HEK293T (cell line): Measurements from ENCODE around the gene PHB1.

Source experiments
- ARNT ChIP-seq: fragments of 450-650 bp; IDR thresholded peaks from 2 replicates; pipeline ENCODE4 v1.6.1; 2017; ENCODE audit warnings: mild to moderate bottlenecking
- BHLHE40 ChIP-seq: fragments of 450-650 bp; IDR thresholded peaks from 2 replicates; pipeline ENCODE4 v1.6.1; 2016; ENCODE audit warnings: mild to moderate bottlenecking, moderate library complexity, borderline replicate concordance
- FOXA1 ChIP-seq: fragments of 450-650 bp; IDR thresholded peaks from 2 replicates; pipeline ENCODE4 v1.6.1; 2016; ENCODE audit warnings: mild to moderate bottlenecking
- FOXK2 ChIP-seq: fragments of 450-650 bp; IDR thresholded peaks from 2 replicates; pipeline ENCODE4 v1.6.1; 2016; ENCODE audit warnings: mild to moderate bottlenecking
- FOXM1 ChIP-seq: fragments of 450-650 bp; IDR thresholded peaks from 2 replicates; pipeline ENCODE4 v1.6.1; 2017; ENCODE audit warnings: mild to moderate bottlenecking, borderline replicate concordance
- L3MBTL2 ChIP-seq: fragments of 450-650 bp; conservative IDR thresholded peaks from 2 replicates; pipeline ENCODE4 v1.6.1; 2016; ENCODE audit warnings: mild to moderate bottlenecking
- LEF1 ChIP-seq: fragments of 450-650 bp; IDR thresholded peaks from 2 replicates; pipeline ENCODE4 v1.6.1; 2017; ENCODE audit warnings: mild to moderate bottlenecking, borderline replicate concordance
- NFRKB ChIP-seq: fragments of 450-650 bp; IDR thresholded peaks from 2 replicates; pipeline ENCODE4 v1.6.1; 2016; ENCODE audit warnings: mild to moderate bottlenecking, moderate library complexity
- PKNOX1 ChIP-seq: fragments of 450-650 bp; IDR thresholded peaks from 2 replicates; pipeline ENCODE4 v1.6.1; 2016
- SP1 ChIP-seq: fragments of 450-650 bp; IDR thresholded peaks from 2 replicates; pipeline ENCODE4 v1.6.1; 2017
- SUZ12 ChIP-seq: fragments of 450-650 bp; IDR thresholded peaks from 2 replicates; pipeline ENCODE4 v1.6.1; 2016; ENCODE audit warnings: mild to moderate bottlenecking
- TARDBP ChIP-seq: fragments of 450-650 bp; IDR thresholded peaks from 2 replicates; pipeline ENCODE4 v1.6.1; 2016
- ZNF384 ChIP-seq: fragments of 450-650 bp; IDR thresholded peaks from 2 replicates; pipeline ENCODE4 v1.6.1; 2016

- TF ChIP-seq BHLHE40 (no peak), FOXA1 (no peak), SUZ12 (no peak), L3MBTL2 (no peak), NFRKB (no peak), SP1 (no peak), FOXM1 (no peak), PKNOX1 (no peak), ZNF384 (no peak), ARNT (no peak), FOXK2 (no peak), TARDBP (no peak), LEF1 (no peak)
These were observed 9.8 kb downstream of the PHB1 start for GRCh38 chr17:49404906-49405305.
